EH (cell line): ENCODE results near the gene KRTAP10-5.
"Not testable (repeated sequence)": the region's sequence is repeated elsewhere in the genome, so short reads cannot be mapped to it uniquely, and the experiment has no call there.

Source experiments
- DNase-seq: peaks from one replicate; pipeline ENCODE4 v3.0.0-alpha.2; 2015; ENCODE audit warnings: low read depth

Gene KRTAP10-5

GRCh38 chr21:44610157-44610843 lies 29.9 kb upstream of the KRTAP10-5 start:
- DNase-seq: not testable (repeated sequence)

- DNase-seq: no peak
Measured at GRCh38 chr21:44609193-44609592, 28.8 kb upstream of the KRTAP10-5 start.

GRCh38 chr21:44606495-44606894 lies 26.1 kb upstream of the KRTAP10-5 start:
- no peak for DNase-seq

GRCh38 chr21:44603911-44604310 lies 23.5 kb upstream of the KRTAP10-5 start:
- no peak for DNase-seq

GRCh38 chr21:44603109-44603875 lies 22.9 kb upstream of the KRTAP10-5 start:
- no peak for DNase-seq

- DNase-seq: no peak
Measured at GRCh38 chr21:44602463-44602850, 22.1 kb upstream of the KRTAP10-5 start.

- DNase-seq: no peak
Measured at GRCh38 chr21:44601596-44602462, 21.4 kb upstream of the KRTAP10-5 start.

- DNase-seq: not testable (repeated sequence)
Measured at GRCh38 chr21:44601091-44601490, 20.7 kb upstream of the KRTAP10-5 start.

- DNase-seq: not testable (repeated sequence)
Measured at GRCh38 chr21:44600118-44600978, 19.9 kb upstream of the KRTAP10-5 start, which contains the start of gene KRTAP10-7. Gene KRTAP10-7, plus strand, starts transcription at chr21:44600597. Its CDS starts 25 bp downstream, at chr21:44600622.

GRCh38 chr21:44599264-44600029 lies 19.0 kb upstream of the KRTAP10-5 start:
- no peak for DNase-seq

- no peak for DNase-seq
Measured at GRCh38 chr21:44598061-44598460, 17.7 kb upstream of the KRTAP10-5 start.

GRCh38 chr21:44596068-44596725 lies 15.8 kb upstream of the KRTAP10-5 start:
- DNase-seq: no peak

GRCh38 chr21:44595524-44595923 lies 15.1 kb upstream of the KRTAP10-5 start:
- no peak for DNase-seq

GRCh38 chr21:44594406-44594916 lies 14.1 kb upstream of the KRTAP10-5 start:
- no peak for DNase-seq

GRCh38 chr21:44593598-44594405 lies 13.4 kb upstream of the KRTAP10-5 start:
- peak; percentile 28 for DNase-seq

GRCh38 chr21:44592446-44593311 lies 12.3 kb upstream of the KRTAP10-5 start, which contains the start of gene KRTAP10-6:
Gene KRTAP10-6, minus strand, starts transcription at chr21:44592505. Its CDS starts 21 bp downstream, at chr21:44592484.
- no peak for DNase-seq

- not testable (repeated sequence) for DNase-seq
Measured at GRCh38 chr21:44591801-44592130, 11.4 kb upstream of the KRTAP10-5 start.
